Activated CD4-positive, CD25-positive, alpha-beta regulatory T cell treated with anti-CD3 and anti-CD28 coated beads, Interleukin-2, amount 50 U/mL, for 72 hours (primary cell): ENCODE results near the gene TANGO2.
A peak's percentile ranks its signal among the peaks of the same experiment; 100 is the strongest.

Experiments
- DNase-seq: peaks from one replicate; pipeline ENCODE4 v3.0.0; 2021

Gene TANGO2, protein sequence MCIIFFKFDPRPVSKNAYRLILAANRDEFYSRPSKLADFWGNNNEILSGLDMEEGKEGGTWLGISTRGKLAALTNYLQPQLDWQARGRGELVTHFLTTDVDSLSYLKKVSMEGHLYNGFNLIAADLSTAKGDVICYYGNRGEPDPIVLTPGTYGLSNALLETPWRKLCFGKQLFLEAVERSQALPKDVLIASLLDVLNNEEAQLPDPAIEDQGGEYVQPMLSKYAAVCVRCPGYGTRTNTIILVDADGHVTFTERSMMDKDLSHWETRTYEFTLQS

GRCh38 chr22:20020533-20021195, at the start of gene TANGO2:
Gene TANGO2 (plus strand): TSS chr22:20021110. CDS start chr22:20036799, 15,689 bp downstream.
- DNase-seq: peak; percentile 98

GRCh38 chr22:19971276-19972124, 49.4 kb upstream of the TANGO2 start:
- no peak for DNase-seq

- no peak for DNase-seq
These were observed 48.7 kb upstream of the TANGO2 start for GRCh38 chr22:19972251-19972650.

DNA sequence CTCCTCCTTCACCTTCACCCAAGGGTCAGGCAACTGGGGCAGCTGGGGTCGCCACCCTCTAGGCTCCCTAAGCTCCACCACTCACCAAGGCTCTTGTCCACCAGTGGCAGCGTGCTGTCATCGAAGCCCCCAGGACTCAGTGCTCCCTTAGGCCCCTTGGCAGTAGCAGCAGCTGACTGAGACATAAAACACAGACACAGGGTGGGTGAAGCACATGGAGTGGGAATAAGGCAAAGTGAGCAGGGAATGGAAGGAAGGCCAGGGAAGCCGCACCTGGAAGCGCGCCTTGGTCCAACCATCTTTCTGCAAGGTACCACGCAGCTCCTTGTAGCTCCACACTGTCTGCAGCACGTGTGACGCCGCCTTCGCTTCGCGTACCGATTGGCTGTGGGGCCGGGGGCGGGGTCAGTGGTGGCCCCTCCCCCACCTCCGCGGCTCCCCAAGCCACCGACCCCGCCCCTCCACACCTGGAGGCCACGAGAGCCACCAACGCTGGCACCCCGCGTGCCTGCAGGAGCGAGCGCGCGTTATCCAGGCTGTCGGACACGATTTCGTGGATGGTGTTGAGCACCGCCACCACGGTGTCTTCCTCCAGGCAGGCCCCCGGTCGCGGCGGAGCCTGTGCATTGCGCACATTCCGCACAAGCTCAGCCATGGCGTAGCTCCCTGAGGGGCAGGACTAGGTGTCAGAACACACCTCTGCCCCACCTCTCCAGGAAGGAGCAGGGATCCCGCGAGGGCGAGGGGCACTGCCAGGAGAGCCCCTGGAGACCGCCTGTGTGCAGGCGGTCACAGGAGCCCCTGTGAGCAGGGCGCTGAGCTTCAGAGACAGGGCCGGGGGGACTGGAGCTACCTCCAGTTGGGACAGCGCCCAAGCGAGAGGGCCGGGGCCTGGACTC, 48.0 kb upstream of the TANGO2 start:
- no peak for DNase-seq

GRCh38 chr22:19973551-19974267, 47.2 kb upstream of the TANGO2 start:
- no peak for DNase-seq

- DNase-seq: no peak
These were observed 46.5 kb upstream of the TANGO2 start for GRCh38 chr22:19974268-19974861.

GRCh38 chr22:19974935-19975706, 45.8 kb upstream of the TANGO2 start:
- no peak for DNase-seq

DNA sequence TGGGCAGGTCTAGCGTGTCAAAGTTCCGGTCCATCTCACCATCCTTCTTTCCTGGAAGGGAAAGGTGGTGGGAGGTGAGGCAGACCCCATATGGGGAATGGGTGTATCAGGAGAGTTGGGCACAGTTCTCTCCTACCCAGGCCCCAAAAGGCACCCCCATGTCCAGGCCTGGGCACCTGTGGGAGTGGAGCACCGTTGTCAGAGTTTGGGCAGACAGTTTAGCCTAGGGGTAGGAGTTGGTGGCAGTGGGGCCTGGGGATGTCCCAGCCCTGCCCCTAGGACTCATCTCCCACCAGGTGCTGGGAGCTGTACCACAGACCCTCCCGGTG, 45.2 kb upstream of the TANGO2 start:
- DNase-seq: no peak

DNA sequence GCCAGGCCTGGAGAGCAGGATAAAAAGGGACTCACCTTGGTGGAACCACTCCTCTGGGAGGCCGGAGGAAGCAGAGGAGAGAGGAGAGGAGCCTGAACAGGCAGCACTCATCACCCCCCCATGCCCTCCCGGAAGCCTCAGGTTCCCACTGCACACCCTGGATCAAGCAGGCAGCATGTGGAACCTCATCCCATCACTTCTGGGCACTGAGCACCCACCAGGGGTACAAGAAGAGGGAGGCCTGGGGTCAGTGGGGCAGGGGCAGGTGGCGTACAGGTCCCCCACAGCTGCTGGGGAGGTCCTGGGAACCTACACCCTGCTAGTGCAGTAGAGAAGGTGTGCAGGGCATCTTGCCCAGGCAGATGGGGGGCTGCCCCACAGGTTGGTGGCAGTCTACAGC, 44.2 kb upstream of the TANGO2 start:
- DNase-seq: no peak

DNA sequence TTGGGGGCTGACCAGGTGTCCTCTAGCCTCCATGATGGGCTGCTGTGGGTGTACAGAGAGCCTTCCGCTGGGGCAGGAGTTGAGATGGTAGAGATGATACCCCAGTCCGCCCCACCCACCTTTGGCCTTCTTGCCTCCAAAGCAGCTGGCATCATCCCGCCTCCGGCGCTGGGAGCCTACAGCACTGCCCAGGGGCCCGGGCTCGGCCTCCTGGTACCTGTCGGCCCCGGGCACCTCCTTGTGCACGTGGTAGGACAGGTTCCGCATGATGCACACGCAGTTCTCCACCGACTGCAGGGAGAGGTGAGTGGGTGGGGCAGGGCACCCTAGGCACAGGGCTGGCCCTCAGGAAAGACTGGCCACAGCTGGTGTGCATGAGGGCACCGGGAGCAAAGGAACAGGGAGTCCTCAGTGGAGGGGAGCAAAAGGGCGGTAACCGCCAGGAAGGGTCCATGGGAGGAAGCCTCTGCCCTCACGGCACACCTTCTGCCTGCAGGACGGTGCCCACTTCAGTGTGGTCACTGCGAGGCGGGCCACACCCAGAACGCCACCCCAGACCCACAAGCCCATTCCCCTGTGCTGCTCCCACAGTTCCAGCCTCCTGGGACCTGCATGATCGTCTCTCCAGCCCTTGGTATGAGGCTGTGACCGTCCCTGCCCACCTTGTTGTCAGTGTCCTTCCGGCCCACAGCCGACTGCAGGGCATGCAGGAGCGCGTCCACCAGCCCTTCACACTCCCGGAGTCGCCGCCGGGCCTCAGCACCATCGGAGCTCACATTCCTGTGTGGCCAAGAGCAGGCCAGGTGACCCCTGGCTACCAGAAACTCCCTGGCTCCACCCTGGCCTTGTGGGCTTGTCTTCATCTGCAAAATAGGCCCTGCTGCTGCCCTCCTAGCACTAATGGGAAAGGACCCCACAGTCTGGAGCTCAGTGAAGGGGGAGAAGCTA, 43.3 kb upstream of the TANGO2 start:
- no peak for DNase-seq

DNA sequence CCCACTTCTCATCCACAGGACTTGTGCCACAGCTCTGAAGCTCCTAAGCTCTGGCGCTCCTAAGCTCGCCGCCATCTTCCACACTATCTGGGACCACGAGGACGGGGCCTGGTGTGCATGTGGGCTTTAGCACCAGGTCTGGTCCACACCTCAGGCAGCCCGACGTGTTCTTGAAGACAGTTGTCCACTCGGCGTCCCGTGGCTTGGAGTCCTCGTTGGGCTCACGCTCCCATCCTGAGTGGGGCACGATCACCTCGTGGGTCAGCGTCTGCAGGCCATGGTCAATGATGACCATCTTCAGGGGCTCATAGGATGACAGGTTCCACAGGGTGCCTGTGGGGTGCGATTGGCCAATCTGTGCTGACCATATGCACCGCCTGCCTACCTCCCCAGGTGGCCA, 42.2 kb upstream of the TANGO2 start:
- no peak for DNase-seq

DNA sequence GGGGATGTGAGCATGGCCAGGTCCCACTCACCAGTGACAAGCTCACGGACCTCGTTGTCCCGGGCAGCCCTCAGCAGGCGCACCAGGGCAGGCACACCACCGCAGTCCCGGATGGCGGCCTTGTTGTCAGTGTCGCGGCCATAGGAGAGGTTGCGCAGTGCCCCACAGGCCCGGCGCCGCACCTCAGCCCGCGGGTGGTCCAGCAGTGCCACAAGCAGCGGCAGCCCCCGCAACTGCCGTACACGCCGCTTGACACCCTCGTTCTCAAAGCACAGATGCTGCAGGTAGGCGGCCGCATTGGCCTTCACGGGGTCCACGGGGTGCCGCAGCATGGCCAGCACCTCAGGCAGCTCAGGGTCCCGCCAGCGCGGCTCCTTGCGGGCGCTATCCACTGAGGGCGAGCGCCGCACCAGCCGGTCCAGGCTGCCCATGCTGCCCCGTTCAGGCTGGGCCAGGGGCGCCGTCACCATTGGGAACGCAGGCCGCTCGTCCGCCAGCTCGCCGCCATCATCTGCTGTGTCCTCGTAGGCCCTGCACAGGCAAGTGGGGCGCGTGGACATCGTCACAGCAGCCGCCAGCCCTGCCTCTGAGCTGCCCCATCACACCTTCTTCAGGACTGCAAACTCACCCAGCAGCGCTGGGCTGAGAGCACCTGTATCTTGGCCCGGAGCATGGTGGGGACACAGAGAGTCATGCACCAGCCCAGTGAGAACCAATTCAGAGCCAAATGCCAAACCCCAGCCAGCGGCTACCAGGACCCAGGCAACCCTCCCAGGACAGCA, 41.0 kb upstream of the TANGO2 start:
- DNase-seq: no peak

GRCh38 chr22:19980766-19981165, 40.1 kb upstream of the TANGO2 start:
- DNase-seq: no peak

DNA sequence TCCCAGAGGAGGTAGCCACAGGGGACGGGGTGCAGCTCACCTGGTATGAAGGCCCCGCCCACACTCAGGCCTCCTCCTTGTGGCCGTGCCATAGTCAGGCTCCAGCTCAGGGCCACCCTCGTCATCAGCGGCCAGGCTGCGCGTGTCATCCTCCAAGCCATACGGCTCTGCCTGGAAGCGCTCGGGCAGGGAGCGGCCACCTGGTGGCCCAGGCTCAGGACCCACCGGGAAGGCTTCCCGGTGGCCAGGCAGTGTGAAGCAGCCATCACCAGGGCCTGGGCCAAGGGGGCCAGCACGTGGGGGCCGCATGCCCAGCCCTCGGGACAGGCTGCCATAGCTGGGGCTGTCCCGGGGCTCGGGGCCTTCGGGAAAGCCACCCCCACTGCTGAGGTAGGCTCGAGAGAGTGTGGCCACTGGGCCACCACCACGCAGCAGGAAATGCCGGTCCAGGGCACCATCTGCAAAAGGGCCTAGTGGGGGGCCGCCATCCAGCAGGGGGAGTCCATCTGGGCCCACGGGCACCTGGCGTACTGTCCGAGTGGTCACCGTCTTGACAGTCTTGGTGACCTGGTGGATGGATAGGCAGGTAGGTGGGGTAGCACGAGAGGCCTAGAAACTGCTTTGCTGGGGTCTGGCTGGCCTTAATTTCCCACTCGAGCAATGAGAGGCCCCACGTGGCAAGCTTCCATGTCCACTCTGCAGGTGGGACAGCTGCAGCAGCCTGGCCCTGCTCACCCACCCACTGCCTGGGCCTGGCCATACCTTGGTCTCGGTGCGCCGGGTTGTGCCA, 39.5 kb upstream of the TANGO2 start:
- no peak for DNase-seq

DNA sequence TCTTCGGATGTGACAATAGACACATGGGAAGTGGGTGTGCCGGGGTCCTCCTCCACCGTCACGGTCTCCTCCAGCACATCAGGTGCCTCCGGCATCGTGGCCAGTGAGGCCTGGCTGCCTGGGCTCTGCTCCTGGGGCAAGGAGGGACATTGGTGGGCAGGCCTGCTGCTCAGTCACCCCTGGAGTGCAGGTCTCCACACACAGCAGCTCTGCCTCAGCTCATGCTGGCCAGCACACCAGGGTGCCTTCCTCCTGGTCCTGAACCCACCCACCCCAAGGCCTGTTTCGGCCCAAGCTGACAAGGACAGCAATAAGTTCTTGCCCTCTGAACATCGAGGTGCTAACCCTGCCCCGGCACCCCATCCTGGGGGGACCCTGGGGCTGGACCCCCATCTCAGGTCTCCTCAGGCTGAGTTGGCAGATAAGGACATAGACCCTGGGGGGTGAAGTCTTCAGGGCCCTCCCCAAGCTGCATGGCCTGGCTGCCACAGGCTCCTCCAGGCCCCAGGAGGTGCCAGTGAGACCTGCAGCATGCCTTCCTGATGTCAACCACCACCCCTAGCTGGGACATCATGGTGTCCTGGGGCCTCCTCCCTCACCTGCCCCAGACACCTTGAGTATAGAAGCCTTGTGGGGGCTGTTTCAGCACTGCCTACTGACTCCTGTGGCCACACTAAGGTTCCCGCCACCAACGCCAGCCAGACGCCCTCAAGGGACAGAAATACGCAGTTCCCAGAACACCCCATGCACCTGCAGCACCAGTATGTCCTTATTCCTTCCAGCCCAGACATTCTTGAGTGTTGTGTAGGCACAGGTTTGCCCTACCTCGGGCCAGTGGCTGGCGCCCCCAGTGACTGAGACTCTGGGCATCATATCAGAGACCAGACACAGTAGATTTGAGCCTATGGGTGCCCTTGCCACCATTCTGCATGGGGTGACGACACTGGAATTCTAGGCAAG, 38.7 kb upstream of the TANGO2 start:
- no peak for DNase-seq

GRCh38 chr22:19982991-19983578, 37.8 kb upstream of the TANGO2 start:
- no peak for DNase-seq
